Fibroblast of skin of right biceps (primary cell): ENCODE data around the gene APH1B.
"Not testable (repeated sequence)": the region's sequence is repeated elsewhere in the genome, so short reads cannot be mapped to it uniquely, and the experiment has no call there.

Experiments
- DNase-seq: peaks from one replicate; pipeline ENCODE4 v3.0.0-alpha.2; 2013

Gene APH1B

GRCh38 chr15:63335543-63336240 lies 58.3 kb downstream of the APH1B start:
- DNase-seq: no peak

- DNase-seq: no peak
Observed at GRCh38 chr15:63337046-63337445, 59.6 kb downstream of the APH1B start.

GRCh38 chr15:63338170-63338569 lies 60.8 kb downstream of the APH1B start:
- DNase-seq: peak; percentile 86

GRCh38 chr15:63339006-63339766 lies 61.8 kb downstream of the APH1B start:
- DNase-seq: no peak

GRCh38 chr15:63339836-63340235 lies 62.4 kb downstream of the APH1B start:
- DNase-seq: no peak

- no peak for DNase-seq
Observed at GRCh38 chr15:63340353-63340752, 62.9 kb downstream of the APH1B start.

GRCh38 chr15:63340878-63341277 lies 63.5 kb downstream of the APH1B start:
- DNase-seq: no peak

- DNase-seq: no peak
Observed at GRCh38 chr15:63341898-63342297, 64.5 kb downstream of the APH1B start.

- DNase-seq: not testable (repeated sequence)
Observed at GRCh38 chr15:63342996-63343562, 65.7 kb downstream of the APH1B start.

- peak; percentile 65 for DNase-seq
Observed at GRCh38 chr15:63344731-63345390, 67.5 kb downstream of the APH1B start.

GRCh38 chr15:63345391-63345752 lies 68.0 kb downstream of the APH1B start:
- no peak for DNase-seq

- peak; percentile 31 for DNase-seq
Observed at GRCh38 chr15:63347074-63347857, 69.9 kb downstream of the APH1B start.

- DNase-seq: peak; percentile 63
Observed at GRCh38 chr15:63348392-63348791, 71.0 kb downstream of the APH1B start.

GRCh38 chr15:63349156-63349555 lies 71.8 kb downstream of the APH1B start:
- DNase-seq: no peak

- no peak for DNase-seq
Observed at GRCh38 chr15:63349621-63350020, 72.2 kb downstream of the APH1B start.

GRCh38 chr15:63350178-63350621 lies 72.8 kb downstream of the APH1B start:
- no peak for DNase-seq

GRCh38 chr15:63351170-63351569 lies 73.8 kb downstream of the APH1B start:
- DNase-seq: no peak

GRCh38 chr15:63352808-63353207 lies 75.4 kb downstream of the APH1B start:
- no peak for DNase-seq

- DNase-seq: no peak
Observed at GRCh38 chr15:63353261-63353660, 75.9 kb downstream of the APH1B start.

- DNase-seq: no peak
Observed at GRCh38 chr15:63353887-63354286, 76.5 kb downstream of the APH1B start.

- no peak for DNase-seq
Observed at GRCh38 chr15:63354821-63355650, 77.6 kb downstream of the APH1B start.

GRCh38 chr15:63357061-63357460 lies 79.7 kb downstream of the APH1B start:
- DNase-seq: no peak
